Keratinocyte (primary cell): ENCODE data around the gene DOCK1. TPM values are rescaled to one million over a fixed set of nuclear protein-coding genes. Genes with fewer than 3 reads are reported as not detected.

Experiments used
- DNase-seq: peaks from one replicate; pipeline ENCODE4 v3.0.0-alpha.2; 2011; ENCODE audit warnings: low read depth, missing footprints, low spot score
- FAIRE-seq: peaks from 2 replicates; lab custom pipeline; 2011; peaks lifted over from hg19 to GRCh38; lab: Jason Lieb, UNC
- H2AFZ ChIP-seq: 2 replicates; pipeline ENCODE4 v1.6.0; 2012; ENCODE audit warnings: low read length, control low read depth, inconsistent platforms; ENCODE audit not compliant: control insufficient read depth
- H3K27ac ChIP-seq: 2 replicates; pipeline ENCODE4 v1.5.1; 2011; ENCODE audit warnings: low read length; ENCODE audit not compliant: control insufficient read depth, insufficient read depth
- H3K27me3 ChIP-seq: 3 replicates; pipeline ENCODE4 v1.6.0; 2011; ENCODE audit warnings: low read length; ENCODE audit not compliant: control insufficient read depth, insufficient read depth; ENCODE audit errors: extremely low read depth
- H3K36me3 ChIP-seq, 2 experiments: 2 replicates in 1 of 2; 3 replicates in 1 of 2; pipeline ENCODE4 v1.5.1; 2011; ENCODE audit warnings: low read length in 2 of 2, mild to moderate bottlenecking in 1 of 2; ENCODE audit not compliant: control insufficient read depth in 2 of 2, insufficient read depth in 2 of 2; ENCODE audit errors: extremely low read depth in 1 of 2
- H3K4me1 ChIP-seq: 3 replicates; pipeline ENCODE4 v1.5.1; 2011; ENCODE audit warnings: low read length; ENCODE audit not compliant: control insufficient read depth, insufficient read depth; ENCODE audit errors: extremely low read depth
- H3K4me2 ChIP-seq: 3 replicates; pipeline ENCODE4 v1.6.0; 2011; ENCODE audit warnings: low read depth, low read length; ENCODE audit not compliant: control insufficient read depth, insufficient read depth; ENCODE audit errors: extremely low read depth
- H3K4me3 ChIP-seq, 3 experiments: fragments of 200-600 bp in 1 of 3; sonication (generic) in 1 of 3; 2 replicates in 2 of 3; 3 replicates in 1 of 3; pipeline ENCODE4 v1.5.1; 2011 to 2016; ENCODE audit warnings: low read length in 3 of 3, mild to moderate bottlenecking in 3 of 3, control low read depth in 2 of 3, inconsistent platforms in 1 of 3, low read depth in 1 of 3, mixed read lengths in 1 of 3, mixed run types in 1 of 3, moderate library complexity in 1 of 3; ENCODE audit not compliant: control insufficient read depth in 2 of 3, insufficient read depth in 2 of 3; ENCODE audit errors: extremely low read depth in 1 of 3
- H3K79me2 ChIP-seq: 2 replicates; pipeline ENCODE4 v1.6.0; 2012; ENCODE audit warnings: low read length; ENCODE audit not compliant: control insufficient read depth, insufficient read depth
- H3K9ac ChIP-seq: 3 replicates; pipeline ENCODE4 v1.6.0; 2011; ENCODE audit warnings: low read length; ENCODE audit not compliant: control insufficient read depth, insufficient read depth; ENCODE audit errors: extremely low read depth
- H3K9me1 ChIP-seq: 3 replicates; pipeline ENCODE4 v1.6.0; 2011; ENCODE audit warnings: low read length; ENCODE audit not compliant: control insufficient read depth, insufficient read depth; ENCODE audit errors: extremely low read depth
- H3K9me3 ChIP-seq: 2 replicates; pipeline ENCODE4 v1.5.1; 2012; ENCODE audit warnings: low read depth, low read length; ENCODE audit not compliant: control insufficient read depth
- H4K20me1 ChIP-seq: 3 replicates; pipeline ENCODE4 v1.6.0; 2011; ENCODE audit warnings: low read length; ENCODE audit not compliant: control insufficient read depth, insufficient read depth; ENCODE audit errors: extremely low read depth
- CTCF ChIP-seq, 3 experiments: IDR thresholded peaks in 1 of 3; conservative IDR thresholded peaks in 1 of 3; optimal IDR thresholded peaks in 1 of 3; 2 replicates in 2 of 3; 3 replicates in 1 of 3; pipeline versions ENCODE3 to v1.5.1; 2011; ENCODE audit warnings: low read length in 3 of 3, mild to moderate bottlenecking in 3 of 3, moderate library complexity in 2 of 3, control low read depth in 1 of 3, inconsistent platforms in 1 of 3; ENCODE audit not compliant: insufficient read depth in 2 of 3; ENCODE audit errors: extremely low read depth in 1 of 3
- EZH2 ChIP-seq: IDR thresholded peaks from one replicate; pipeline ENCODE4 v1.6.1; 2012; ENCODE audit warnings: inconsistent platforms, mild to moderate bottlenecking, low read length, moderate library complexity
- dilution Hi-C: fragments of 300-500 bp; cut with MboI; formaldehyde crosslinking; loops from one replicate; pipeline ENCODE4 v1.7.0; 2020; ENCODE audit warnings: low sequenced_read_pairs; ENCODE audit not compliant: extremely low pct_ligation_motif_present
- polyA plus RNA-seq, 5 experiments: library from polyadenylated mRNA; depleted of rRNA in 3 of 5; stranded (reverse) in 3 of 5; stranded (forward) in 1 of 5; unstranded in 1 of 5; fragments of >200 nt; gene quantifications; 1 replicate in 1 of 5; 2 replicates in 3 of 5; 3 replicates in 1 of 5; pipeline versions ENCODE4 v1.2.1 to v1.2.3, GENCODE V29; 2011 to 2012; ENCODE audit warnings: missing spikeins in 2 of 5, low read depth in 1 of 5, low replicate concordance in 1 of 5

The DOCK1 gene
- polyA plus RNA-seq, 1 donor (not counting 4 experiments of a cell fraction or from before 2014, with no cell fraction given) = 15.7 TPM

DNA sequence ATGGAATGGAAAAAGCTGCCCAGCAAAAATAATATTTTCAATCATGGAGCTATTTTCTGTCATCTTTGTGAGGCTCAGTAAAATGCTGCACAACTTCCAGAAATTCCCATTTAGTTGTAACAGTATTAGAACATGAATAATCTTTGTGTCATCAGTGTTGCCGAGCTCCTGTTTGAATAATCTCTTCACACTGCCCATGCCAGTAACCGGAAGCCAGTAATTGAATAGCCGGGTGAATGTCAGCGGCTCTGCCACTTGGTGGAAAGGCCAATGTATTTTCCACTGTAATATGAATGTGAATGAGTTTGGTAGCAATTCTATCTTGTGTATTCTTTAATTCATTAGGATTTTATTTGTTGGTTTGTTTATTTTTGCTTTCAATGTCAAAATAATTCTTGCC lies 463.7 kb downstream of the DOCK1 start:
- FAIRE-seq (no peak), DNase-seq (no peak)
- Histone ChIP-seq H3K9me3 (no peaks in the 10 kb centered on the region), H3K27me3 (no peaks in the 10 kb centered on the region), H3K27ac (no peak overlapping the region), H3K4me3 (no peak overlapping the region), H3K4me2 (no peak overlapping the region), H3K79me2 (no peaks in the 10 kb centered on the region), H3K9ac (no peak overlapping the region), H3K9me1 (no peaks in the 10 kb centered on the region), H3K36me3 (peaks cover 0 to 6% of the 10 kb centered on the region in 2 experiments), H2AFZ (no peak overlapping the region), H4K20me1 (no peaks in the 10 kb centered on the region), H3K4me1 (no peaks in the 10 kb centered on the region)
- TF ChIP-seq EZH2 = no peak
- no peak for TF ChIP-seq CTCF (optimal IDR thresholded peaks at IDR 0.05 in 1 of 3, IDR thresholded peaks at IDR 0.05 in 1 of 3, conservative IDR thresholded peaks at IDR 0.05 in 1 of 3; ENCODE audit: extremely low read depth in 1 of 3, insufficient read depth in 2 of 3, low read length in 3 of 3)
- dilution Hi-C loops = no loop called here

DNA sequence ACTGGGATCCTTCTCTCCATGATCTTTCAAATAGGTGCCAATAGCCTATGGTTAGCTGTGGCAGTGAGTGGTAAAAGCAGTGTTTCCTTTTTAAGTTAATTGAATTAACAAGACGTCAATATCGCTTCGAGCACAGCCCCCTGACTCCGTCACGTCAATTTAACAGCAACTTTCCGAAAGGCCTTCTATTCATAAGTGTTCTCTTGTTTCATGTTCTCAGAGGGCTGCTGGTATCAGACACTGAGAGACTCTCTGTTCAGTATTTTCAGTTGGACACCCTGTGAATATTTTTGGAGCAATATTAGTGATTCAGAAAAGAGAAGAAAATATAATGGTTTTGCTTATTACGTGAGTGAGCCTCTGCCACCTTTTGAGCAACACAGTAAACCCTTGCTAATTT lies 465.4 kb downstream of the DOCK1 start:
- Histone ChIP-seq H3K9me3 (no peaks in the 10 kb centered on the region), H3K4me3 (no peak overlapping the region), H3K4me1 (no peaks in the 10 kb centered on the region), H3K36me3 (peaks cover 0 to 13% of the 10 kb centered on the region in 2 experiments), H2AFZ (no peak overlapping the region), H3K9me1 (no peaks in the 10 kb centered on the region), H3K79me2 (no peaks in the 10 kb centered on the region), H3K27me3 (no peaks in the 10 kb centered on the region), H3K27ac (no peak overlapping the region), H3K9ac (no peak overlapping the region), H4K20me1 (no peaks in the 10 kb centered on the region), H3K4me2 (no peak overlapping the region)
- DNase-seq = no peak
- dilution Hi-C loops = no loop called here
- FAIRE-seq = no peak
- no peak for TF ChIP-seq EZH2
- TF ChIP-seq CTCF (optimal IDR thresholded peaks at IDR 0.05 in 1 of 3, IDR thresholded peaks at IDR 0.05 in 1 of 3, conservative IDR thresholded peaks at IDR 0.05 in 1 of 3; ENCODE audit: extremely low read depth in 1 of 3, insufficient read depth in 2 of 3, low read length in 3 of 3) = no peak
